ENCODE measurements around the gene ERAS.

The ERAS gene

DNA sequence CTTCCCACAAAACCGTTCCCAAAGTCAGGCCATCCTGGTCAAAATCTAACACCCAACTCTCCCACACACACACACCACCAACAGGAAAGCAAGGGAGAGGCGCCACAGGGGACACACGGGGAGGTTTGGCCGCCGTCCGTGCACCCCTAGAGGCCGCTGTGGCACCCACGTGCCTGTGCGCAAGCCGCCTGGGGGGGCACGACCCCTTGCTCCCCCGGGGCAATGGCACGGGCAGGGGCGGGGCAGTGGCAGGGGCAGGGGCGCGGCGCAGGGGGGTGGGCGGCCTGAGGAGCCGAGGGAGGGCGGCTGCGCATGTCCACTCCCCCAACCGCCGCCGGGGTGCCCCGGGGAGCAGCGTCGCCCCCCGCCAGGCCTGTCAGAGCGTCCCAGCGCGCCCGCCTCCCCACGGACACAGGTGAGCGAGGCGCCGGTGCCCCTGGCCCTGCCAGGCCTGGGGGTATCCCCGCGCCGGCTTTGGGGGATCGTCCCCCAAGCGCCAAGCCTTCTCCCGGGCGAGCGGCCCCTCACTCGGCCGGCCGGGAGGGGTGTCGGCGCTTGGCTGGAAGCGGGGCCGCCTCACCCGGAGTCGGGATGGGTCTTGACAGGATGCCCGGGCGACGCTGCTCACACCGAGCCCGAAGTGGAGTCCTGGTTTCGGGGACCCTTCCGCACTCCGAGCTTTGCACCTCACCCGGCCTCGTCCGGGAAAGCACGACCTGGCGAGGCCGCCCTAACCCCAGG, at the start of gene ERAS:
Gene ERAS, plus strand, starts transcription at position 379 of the 741 bp plus-strand sequence. CDS start 2,611 bp downstream, outside the sequence.
- DNase-seq (ENCODE audit: low read depth in 2 of 2, low spot score in 1 of 2) = no peak

DNA sequence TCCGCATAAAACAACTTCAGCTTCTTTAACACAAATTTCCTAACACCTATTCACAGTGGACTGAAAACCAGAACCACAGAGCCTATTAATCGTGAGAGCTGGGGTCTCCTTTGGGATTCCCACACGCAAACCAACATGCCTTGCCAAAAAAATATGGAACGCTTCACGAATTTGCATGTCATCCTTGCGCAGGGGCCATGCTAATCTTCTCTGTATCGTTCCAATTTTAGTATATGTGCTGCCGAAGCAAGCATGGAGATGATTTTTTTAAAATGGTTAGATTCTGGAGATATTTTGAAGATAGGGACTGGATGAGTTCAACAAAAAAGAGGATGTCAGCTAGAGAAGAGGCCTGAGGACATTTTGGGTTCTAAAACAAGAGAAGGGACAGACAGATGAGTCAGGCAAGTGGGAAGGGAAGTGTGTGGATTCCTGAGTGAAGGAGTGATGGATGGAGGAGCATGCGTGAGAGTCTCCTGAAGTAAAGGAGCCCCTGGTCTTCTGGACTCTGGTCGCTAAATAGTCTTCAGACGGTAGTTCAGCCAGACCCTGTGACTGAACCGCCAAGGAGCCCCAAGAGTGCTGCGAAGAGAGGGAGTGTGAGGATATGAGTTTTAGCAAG, 49.4 kb upstream of the ERAS start:
- DNase-seq (ENCODE audit: low read depth in 2 of 2, low spot score in 1 of 2) = no peak

GRCh38 chrX:48779399-48779798, 46.9 kb upstream of the ERAS start:
- no peak for DNase-seq (ENCODE audit: low read depth in 2 of 2, low spot score in 1 of 2)

DNA sequence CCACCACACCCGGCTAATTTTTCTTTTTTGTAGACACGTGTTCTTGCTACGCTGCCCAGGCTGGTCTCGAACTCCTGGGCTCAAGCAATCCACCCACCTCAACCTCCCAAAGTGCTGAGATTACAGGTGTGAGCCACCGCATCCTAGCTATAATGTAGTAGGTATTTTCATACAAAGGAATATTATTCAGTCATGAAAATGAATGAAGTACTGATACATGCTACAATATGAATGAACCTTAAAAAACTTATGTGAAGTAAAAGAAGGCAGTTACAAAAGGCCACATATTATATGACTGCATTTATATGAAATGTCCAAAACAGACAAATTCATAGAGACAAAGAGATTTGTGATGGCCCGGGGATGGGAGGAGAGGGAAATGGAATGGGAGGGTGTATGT, 44.6 kb upstream of the ERAS start:
- DNase-seq (ENCODE audit: low read depth in 2 of 2, low spot score in 1 of 2) = no peak

- no peak for DNase-seq (ENCODE audit: low read depth in 2 of 2, low spot score in 1 of 2)
Observed at GRCh38 chrX:48782216-48782615, 44.1 kb upstream of the ERAS start.

GRCh38 chrX:48782795-48783194, 43.5 kb upstream of the ERAS start:
- no peak for DNase-seq (ENCODE audit: low read depth in 2 of 2, low spot score in 1 of 2)

DNA sequence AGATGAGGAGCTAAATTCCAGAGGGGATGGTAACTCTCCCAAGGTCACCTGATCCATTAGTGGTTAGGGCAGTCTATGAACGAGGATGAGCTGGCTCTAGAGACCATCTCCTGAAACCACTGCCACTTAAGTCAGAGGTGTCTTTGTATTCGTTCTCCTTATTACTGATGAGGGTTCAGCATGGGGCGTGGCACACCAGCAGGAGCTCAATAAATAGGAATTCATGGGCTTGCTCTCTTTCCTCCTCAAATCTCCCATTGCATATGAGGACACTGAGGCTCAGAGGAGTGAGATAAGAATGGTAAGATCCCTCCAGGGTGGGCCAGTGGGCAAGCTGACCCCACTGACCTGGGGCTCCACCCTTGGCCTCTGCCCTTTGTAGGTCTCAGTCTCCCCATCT, 41.6 kb upstream of the ERAS start:
- DNase-seq (ENCODE audit: low read depth in 2 of 2, low spot score in 1 of 2) = no peak

DNA sequence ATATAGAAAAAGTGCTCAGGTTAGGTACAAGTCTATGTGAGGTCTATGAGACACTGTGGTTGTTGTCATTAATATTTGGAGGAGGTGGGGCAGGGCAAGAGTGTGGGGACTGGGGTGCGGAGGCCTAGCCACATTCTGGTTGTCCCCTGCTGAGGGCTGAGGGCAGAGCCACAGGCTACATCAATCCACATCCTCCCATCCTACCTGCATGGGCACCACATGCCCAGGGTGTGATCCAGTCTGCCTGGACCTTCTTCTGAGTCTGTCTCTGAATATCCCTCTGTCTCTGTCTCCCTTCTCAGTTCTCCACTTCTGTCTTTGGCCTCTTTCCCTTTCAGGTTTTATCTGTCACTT, 41.1 kb upstream of the ERAS start:
- DNase-seq (ENCODE audit: low read depth in 2 of 2, low spot score in 1 of 2) = no peak

DNA sequence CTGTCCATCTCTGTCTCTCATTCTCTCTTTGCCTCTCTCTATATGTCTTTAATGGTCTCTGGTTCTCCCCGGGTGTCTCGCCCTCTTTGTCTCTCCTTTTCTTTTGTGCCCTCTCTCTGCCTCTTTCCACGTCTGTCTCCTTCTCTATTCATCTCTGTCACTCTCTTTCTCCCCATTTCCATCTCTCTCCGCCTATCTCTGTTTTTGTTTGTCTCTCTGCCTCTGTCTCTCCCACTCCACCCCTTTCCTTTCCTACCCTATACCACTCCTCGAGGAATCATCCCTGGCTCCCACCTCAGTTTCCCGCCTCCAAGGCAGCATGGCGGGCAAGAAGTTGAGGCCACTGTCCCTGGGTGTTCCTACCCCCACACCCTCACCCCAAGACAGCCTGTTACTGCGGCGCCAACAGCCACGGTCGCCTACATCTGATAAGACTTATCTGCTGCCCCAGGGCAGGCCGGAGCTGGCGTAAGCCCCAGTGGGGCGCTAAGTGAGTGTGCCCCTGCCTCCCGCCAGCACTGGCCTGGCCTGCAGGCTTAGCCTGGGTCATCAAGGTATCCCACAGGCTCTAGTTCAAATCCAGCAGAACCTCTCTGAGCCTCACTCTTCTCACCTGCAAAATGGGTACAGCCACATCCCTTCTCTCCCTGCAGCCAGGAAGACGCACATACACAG, 40.6 kb upstream of the ERAS start:
- no peak for DNase-seq (ENCODE audit: low read depth in 2 of 2, low spot score in 1 of 2)

DNA sequence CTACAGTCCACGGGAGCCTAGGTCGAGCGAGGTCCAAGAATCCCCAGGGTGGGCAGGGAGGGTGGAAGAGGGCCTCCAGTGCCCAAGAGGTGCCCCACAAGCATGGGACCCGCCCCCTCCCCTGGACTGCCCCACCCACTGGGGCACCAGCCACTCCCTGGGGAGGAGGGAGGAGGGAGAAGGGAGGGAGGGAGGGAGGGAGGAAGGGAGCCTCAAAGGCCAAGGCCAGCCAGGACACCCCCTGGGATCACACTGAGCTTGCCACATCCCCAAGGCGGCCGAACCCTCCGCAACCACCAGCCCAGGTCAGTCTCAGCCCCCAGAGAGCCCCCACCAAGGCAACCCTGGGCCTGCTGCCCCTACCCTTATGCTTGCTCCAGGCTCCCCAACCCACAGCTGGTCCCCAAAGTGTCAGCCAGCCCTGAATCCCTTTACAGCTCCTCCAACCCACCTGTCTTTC, 39.9 kb upstream of the ERAS start, which contains the start of gene GATA1:
Gene GATA1, plus strand, starts transcription at position 250 of the 460 bp plus-strand sequence. CDS start 4,520 bp downstream, outside the sequence.
- no peak for DNase-seq (ENCODE audit: low read depth in 2 of 2, low spot score in 1 of 2)

- no peak for DNase-seq (ENCODE audit: low read depth in 2 of 2, low spot score in 1 of 2)
Observed at GRCh38 chrX:48786825-48787504, 39.3 kb upstream of the ERAS start.

DNA sequence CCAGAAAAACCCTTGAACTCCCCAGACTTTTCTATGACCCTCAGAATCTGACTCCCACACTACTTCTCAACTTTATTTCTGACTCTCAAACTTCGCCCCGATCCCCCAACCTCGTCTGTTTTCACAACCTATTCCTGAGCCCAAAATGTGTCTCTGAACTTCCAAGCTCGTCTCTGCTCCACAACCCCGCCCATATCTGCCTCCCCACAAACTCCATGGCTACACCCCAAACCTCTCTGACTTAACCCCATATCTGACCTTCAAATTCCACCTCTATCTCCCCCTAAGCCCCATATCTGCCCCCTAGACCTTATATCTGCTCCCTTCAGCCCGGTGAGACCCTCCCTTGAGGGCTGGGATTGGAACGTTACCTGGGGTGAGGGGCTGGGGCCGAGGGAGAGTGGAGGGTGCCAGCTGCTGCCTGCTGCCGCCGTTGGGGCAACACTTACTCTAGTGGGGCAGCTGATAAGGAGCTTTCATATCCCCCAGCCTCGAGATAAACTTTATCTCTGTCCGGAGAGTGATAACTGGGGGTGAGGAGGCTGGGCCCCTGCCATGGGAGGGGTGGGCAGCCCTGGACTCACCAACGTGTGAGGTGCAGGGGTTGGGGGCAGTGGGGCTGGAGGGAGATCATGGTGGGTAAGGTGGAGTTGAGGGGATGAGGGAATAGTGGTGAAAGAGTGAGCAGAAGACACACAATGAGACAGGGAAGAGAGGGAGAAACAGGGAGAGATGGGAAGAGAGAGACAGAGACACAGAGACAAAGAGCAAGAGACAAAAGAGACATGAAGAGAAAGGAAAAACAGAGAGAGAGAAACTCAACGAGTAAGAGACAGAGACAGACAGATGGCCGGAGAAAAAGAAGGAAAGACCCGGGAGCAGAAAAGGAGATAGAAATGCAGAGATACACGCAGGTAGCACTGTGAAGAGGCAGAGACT, 38.5 kb upstream of the ERAS start:
- no peak for DNase-seq (ENCODE audit: low read depth in 2 of 2, low spot score in 1 of 2)

GRCh38 chrX:48789366-48790220, 36.7 kb upstream of the ERAS start:
- no peak for DNase-seq (ENCODE audit: low read depth in 2 of 2, low spot score in 1 of 2)

DNA sequence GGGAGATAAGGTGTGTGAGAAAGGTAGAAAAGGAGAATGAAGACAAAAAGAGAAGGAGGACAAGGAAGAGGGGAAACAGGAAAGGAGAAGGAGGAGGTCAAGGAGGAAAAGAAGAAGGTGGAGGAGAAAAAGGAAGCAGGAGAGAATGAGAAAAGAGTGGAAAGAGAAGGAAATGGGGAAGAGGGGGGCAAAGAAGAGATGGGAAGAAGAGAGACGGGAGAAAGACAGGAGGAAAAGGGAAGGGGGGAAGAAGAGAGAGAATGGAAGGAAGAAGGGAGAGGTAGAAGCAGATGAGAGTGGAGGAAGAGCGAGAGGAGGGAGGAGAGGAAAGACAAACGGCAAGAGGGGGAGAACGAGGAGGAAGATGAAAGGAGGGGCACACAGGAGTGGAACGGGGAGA, 35.8 kb upstream of the ERAS start:
- no peak for DNase-seq (ENCODE audit: low read depth in 2 of 2, low spot score in 1 of 2)

DNA sequence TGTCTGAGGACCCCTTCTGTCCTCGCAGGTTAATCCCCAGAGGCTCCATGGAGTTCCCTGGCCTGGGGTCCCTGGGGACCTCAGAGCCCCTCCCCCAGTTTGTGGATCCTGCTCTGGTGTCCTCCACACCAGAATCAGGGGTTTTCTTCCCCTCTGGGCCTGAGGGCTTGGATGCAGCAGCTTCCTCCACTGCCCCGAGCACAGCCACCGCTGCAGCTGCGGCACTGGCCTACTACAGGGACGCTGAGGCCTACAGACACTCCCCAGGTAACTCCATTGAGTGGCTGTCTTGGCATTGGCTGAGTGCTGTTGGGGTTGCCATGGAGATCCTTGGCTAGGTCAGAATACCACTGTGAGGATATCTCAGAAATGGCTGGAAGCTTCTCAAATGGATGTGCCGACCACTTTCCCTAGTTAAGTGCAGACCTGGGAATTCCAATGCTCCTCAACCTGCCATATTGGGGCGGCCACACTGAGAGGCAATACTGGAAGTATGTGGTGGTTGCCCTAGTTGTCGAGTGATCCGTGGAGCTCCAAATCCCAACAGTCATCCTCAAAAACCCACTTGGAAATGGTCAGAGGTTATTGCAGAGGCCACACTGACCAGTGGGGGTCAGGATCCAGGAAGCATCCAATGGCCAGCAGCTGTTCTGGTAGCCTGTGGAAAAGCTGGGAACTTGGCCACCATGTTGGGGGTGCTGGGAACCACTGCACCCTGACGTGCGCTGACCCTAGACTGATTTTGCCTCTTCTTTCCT, 35.1 kb upstream of the ERAS start:
- no peak for DNase-seq (ENCODE audit: low read depth in 2 of 2, low spot score in 1 of 2)

DNA sequence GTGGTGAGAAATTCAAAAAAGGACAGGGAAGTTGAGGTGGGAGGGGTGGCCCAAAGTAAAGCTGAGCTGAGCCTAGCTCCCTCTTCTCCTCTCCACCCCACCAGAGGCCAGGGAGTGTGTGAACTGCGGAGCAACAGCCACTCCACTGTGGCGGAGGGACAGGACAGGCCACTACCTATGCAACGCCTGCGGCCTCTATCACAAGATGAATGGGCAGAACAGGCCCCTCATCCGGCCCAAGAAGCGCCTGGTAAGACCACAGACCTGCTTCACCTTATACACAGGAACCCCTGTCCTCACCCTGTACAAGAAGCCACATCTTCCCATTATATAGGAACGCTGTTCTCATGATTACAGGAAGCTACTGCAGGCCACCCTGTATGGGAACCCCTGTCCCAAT, 34.1 kb upstream of the ERAS start:
- DNase-seq (ENCODE audit: low read depth in 2 of 2, low spot score in 1 of 2) = no peak

- no peak for DNase-seq (ENCODE audit: low read depth in 2 of 2, low spot score in 1 of 2)
Observed at GRCh38 chrX:48793935-48794334, 32.4 kb upstream of the ERAS start.

GRCh38 chrX:48794340-48794910, 31.9 kb upstream of the ERAS start:
- DNase-seq (ENCODE audit: low read depth in 2 of 2, low spot score in 1 of 2) = no peak
